ENCODE results near the gene NUFIP1. TPM values are rescaled to one million over a fixed set of nuclear protein-coding genes. Genes with fewer than 3 reads are reported as not detected.
"Not testable (repeated sequence)": the region's sequence is repeated elsewhere in the genome, so short reads cannot be mapped to it uniquely, and the experiment has no call there.

Gene NUFIP1
- total RNA-seq, 6 experiments from 2014 or later = 1.1 to 2.3 (median 2.0) TPM

DNA sequence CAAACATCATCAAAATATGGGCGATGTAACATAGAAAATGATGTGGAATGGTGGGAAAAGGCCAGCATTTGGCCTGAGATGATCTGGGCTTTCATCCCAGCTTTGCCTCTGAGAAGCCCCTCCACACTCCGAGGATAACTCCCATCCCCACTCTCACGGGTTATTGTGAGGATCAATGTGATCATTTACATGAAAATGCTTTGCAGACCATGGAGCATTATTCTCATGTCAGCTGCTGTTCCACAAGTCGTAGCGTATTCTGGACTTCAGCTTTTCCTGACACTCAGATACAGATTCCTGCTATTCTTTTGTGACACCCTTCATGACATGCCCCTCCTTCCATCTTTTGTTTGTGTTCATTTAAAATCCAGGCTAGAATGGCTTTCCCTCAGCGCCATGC lies 86.5 kb downstream of the NUFIP1 start:
- 78% methylated on average over 5 of the region's 6 CpGs for WGBS (ENCODE audit: insufficient coverage, low coverage, low lambda C conversion rate, missing lambda C conversion rate)
- Histone ChIP-seq H3K27me3 (no peaks in the 10 kb centered on the region), H3K4me3 (no peak overlapping the region), H3K27ac (no peak overlapping the region), H3K36me3 (no peaks in the 10 kb centered on the region), H3K9me3 (no peaks in the 10 kb centered on the region), H3K4me1 (no peaks in the 10 kb centered on the region)
- no peak for TF ChIP-seq CTCF (IDR thresholded peaks at IDR 0.05)
- no peak for TF ChIP-seq POLR2A (IDR thresholded peaks at IDR 0.05)
- intact Hi-C loops (cut with DNase I) = no loop called here
- no peak for ATAC-seq
- DNase-seq = no peak

DNA sequence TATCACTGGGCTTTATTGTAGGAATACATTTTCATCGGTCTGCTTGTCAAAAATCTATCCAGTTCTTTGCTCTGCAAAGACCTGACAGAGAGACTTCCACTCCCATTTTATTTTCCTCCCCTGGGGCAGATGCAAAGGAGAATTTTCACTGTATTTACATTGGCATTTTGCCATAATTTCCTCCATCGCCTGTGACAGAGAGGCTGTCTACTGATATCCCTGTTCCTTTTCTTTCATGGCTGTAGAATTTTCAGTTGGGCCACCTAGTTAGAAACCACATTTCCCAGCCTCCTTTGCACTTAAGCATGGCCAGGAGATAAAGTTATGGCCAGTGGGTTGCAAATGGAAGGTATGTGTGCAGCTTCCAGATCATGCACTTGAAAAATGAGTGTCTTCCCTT lies 89.3 kb downstream of the NUFIP1 start:
- TF ChIP-seq POLR2A (IDR thresholded peaks at IDR 0.05) (no peak), CTCF (IDR thresholded peaks at IDR 0.05) (no peak)
- no peak for DNase-seq
- intact Hi-C loops (cut with DNase I) = no loop called here
- H3K9me3 ChIP-seq = no peaks in the 10 kb centered on the region
- H3K36me3 ChIP-seq = no peaks in the 10 kb centered on the region
- no peak overlapping the region for H3K27ac ChIP-seq
- no peak for ATAC-seq
- H3K27me3 ChIP-seq = no peaks in the 10 kb centered on the region
- H3K4me1 ChIP-seq = no peaks in the 10 kb centered on the region
- no peak overlapping the region for H3K4me3 ChIP-seq
- WGBS (ENCODE audit: insufficient coverage, low coverage, low lambda C conversion rate, missing lambda C conversion rate) = 56% methylated on average over 2 of the region's 2 CpGs

DNA sequence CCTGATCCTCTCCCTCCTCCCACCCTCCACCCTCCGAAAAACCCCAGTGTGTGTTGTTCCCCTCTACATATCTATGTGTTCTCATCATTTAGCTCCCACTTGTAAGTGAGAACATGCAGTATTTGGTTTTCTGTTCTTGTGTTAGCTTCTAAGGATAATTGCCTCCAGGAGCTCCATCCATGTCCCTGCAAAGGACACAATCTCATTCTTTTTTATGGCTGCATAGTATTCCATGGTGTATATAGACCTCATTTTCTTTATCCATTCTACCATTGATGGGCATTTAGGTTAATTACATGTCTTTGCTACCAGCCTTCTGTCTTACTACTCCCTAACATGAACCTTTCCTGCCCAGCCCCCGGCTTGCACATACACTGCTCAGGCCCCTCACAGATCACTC lies 91.0 kb downstream of the NUFIP1 start:
- intact Hi-C loops (cut with DNase I); H3K27me3 ChIP-seq; H3K9me3 ChIP-seq; H3K4me1 ChIP-seq; H3K27ac ChIP-seq; H3K4me3 ChIP-seq; H3K36me3 ChIP-seq; DNase-seq; ATAC-seq: not testable (repeated sequence)
- WGBS (ENCODE audit: insufficient coverage, low coverage, low lambda C conversion rate, missing lambda C conversion rate) = 92% methylated on average over 2 of the region's 2 CpGs

- DNase-seq (no peak), ATAC-seq (no peak)
- Histone ChIP-seq H3K36me3 (no peaks in the 10 kb centered on the region), H3K4me3 (no peak overlapping the region), H3K27ac (no peak overlapping the region), H3K27me3 (no peaks in the 10 kb centered on the region), H3K4me1 (no peaks in the 10 kb centered on the region), H3K9me3 (no peaks in the 10 kb centered on the region)
- TF ChIP-seq CTCF (IDR thresholded peaks at IDR 0.05) (no peak), POLR2A (IDR thresholded peaks at IDR 0.05) (no peak)
- WGBS (ENCODE audit: insufficient coverage, low coverage, low lambda C conversion rate, missing lambda C conversion rate) = 55% methylated on average over 5 of the region's 5 CpGs
- intact Hi-C loops (cut with DNase I) = no loop called here
Measured at GRCh38 chr13:44895953-44896335, 93.3 kb downstream of the NUFIP1 start.

- H3K4me1 ChIP-seq = no peaks in the 10 kb centered on the region
- WGBS (ENCODE audit: insufficient coverage, low coverage, low lambda C conversion rate, missing lambda C conversion rate) = 46% methylated on average over 6 of the region's 6 CpGs
- DNase-seq (no peak), ATAC-seq (no peak)
- no peaks in the 10 kb centered on the region for H3K27me3 ChIP-seq
- intact Hi-C loops (cut with DNase I) = no loop called here
- H3K36me3 ChIP-seq = no peaks in the 10 kb centered on the region
- no peaks in the 10 kb centered on the region for H3K9me3 ChIP-seq
- H3K4me3 ChIP-seq = no peak overlapping the region
- H3K27ac ChIP-seq = no peak overlapping the region
- TF ChIP-seq CTCF (IDR thresholded peaks at IDR 0.05) (no peak), POLR2A (IDR thresholded peaks at IDR 0.05) (no peak)
Measured at GRCh38 chr13:44895264-44895952, 93.9 kb downstream of the NUFIP1 start.

All from right lobe of liver (tissue), 6 donors.